ENCODE results near the gene PCDHGC5. TPM values are rescaled to one million over a fixed set of nuclear protein-coding genes. Genes with fewer than 3 reads are reported as not detected.

PCDHGC5 gene
- total RNA-seq, 1 experiment from 2014 or later, result 0.40 TPM

DNA sequence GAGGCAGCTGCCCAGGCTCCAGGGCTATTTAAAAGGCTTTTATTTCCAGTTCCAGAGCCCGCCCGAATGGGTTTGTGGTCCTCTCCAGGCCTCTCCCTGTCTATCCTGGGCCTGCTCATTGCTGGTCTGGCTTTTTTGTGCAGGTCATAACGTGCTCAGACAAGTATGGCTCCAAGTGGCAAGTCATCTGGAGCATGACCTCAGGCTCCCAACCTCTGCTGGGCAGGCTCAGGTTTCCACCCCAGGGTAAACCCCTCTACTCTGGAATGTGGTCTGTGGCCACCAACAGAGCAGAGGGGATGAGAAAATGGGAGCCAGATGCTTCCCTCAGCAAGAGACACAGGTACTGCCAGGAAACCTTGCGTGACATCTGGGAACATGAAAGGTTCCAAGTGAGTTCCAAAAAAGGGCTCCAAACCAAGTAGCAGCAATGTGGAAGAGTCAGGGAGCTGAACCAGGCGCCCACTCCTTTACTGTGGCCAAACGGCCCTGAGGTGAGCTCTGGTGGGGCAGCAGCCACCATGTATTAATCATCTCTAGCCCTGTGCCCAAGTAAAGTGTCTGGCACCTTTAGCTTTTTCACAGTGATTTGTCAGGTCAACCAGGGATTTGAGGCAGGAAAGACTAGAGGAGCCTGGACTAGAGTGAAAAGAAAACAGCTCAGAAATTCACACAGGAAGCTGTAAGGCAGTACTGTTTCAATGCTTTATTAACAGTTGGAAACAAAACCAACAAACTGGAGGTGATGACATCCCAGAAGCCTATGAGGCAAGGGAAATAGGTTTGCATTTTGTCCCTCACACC, 25.7 kb downstream of the PCDHGC5 start:
- TF ChIP-seq EZH2phosphoT487 (IDR thresholded peaks at IDR 0.05; ENCODE audit: borderline replicate concordance, low read length) (no peak), EZH2 (IDR thresholded peaks at IDR 0.05; ENCODE audit: low read length, unreplicated experiment) (no peak)
- TF ChIP-seq, protein P1, sequence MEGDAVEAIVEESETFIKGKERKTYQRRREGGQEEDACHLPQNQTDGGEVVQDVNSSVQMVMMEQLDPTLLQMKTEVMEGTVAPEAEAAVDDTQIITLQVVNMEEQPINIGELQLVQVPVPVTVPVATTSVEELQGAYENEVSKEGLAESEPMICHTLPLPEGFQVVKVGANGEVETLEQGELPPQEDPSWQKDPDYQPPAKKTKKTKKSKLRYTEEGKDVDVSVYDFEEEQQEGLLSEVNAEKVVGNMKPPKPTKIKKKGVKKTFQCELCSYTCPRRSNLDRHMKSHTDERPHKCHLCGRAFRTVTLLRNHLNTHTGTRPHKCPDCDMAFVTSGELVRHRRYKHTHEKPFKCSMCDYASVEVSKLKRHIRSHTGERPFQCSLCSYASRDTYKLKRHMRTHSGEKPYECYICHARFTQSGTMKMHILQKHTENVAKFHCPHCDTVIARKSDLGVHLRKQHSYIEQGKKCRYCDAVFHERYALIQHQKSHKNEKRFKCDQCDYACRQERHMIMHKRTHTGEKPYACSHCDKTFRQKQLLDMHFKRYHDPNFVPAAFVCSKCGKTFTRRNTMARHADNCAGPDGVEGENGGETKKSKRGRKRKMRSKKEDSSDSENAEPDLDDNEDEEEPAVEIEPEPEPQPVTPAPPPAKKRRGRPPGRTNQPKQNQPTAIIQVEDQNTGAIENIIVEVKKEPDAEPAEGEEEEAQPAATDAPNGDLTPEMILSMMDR (conservative IDR thresholded peaks at IDR 0.05; ENCODE audit: low read depth, low read length), result no peak
- H3K9me3 ChIP-seq (ENCODE audit: low read length), result no peaks in the 10 kb centered on the region
- BruUV-seq (replicated peaks), result no TSS peak
- peaks cover 4% of the 10 kb centered on the region; the same call in 1 of the 2 replicates for H3K4me1 ChIP-seq (ENCODE audit: insufficient read depth, low read length)
- no peak overlapping the region for H3K27ac ChIP-seq (ENCODE audit: low read length)
- no peak for ATAC-seq
- ChIA-PET POLR2A (ENCODE audit: unreplicated experiment) (interaction anchor here (0.5 kb wide), 1 partner anchor 15 kb away, joined by 3 read pairs; no protein-coding TSS in a partner anchor), CTCF (no interaction called here)
- intact Hi-C loops (cut with micrococcal nuclease), result no loop called here
- no peaks in the 10 kb centered on the region for H3F3A ChIP-seq (ENCODE audit: low read length, unreplicated experiment)
- no peaks in the 10 kb centered on the region for H3K9me2 ChIP-seq (replicated peaks; ENCODE audit: low read length)
- no peak overlapping the region for H3K4me2 ChIP-seq (ENCODE audit: low read length)
- peaks cover 23% of the 10 kb centered on the region for H3K36me3 ChIP-seq (ENCODE audit: low read depth, low read length)
- DNase-seq, result no peak
- H4K20me1 ChIP-seq (ENCODE audit: low read length), result no peaks in the 10 kb centered on the region
- no peak overlapping the region for H3K9ac ChIP-seq (ENCODE audit: low read length)
- no peak overlapping the region for H3K4me3 ChIP-seq (ENCODE audit: low read length)
- peaks cover 2% of the 10 kb centered on the region; the same call in 1 of the 2 replicates for H3K79me2 ChIP-seq (ENCODE audit: low read length)
- H3K27me3 ChIP-seq (ENCODE audit: low read length), result no peaks in the 10 kb centered on the region
- H2AFZ ChIP-seq (ENCODE audit: low read length), result no peak overlapping the region

DNA sequence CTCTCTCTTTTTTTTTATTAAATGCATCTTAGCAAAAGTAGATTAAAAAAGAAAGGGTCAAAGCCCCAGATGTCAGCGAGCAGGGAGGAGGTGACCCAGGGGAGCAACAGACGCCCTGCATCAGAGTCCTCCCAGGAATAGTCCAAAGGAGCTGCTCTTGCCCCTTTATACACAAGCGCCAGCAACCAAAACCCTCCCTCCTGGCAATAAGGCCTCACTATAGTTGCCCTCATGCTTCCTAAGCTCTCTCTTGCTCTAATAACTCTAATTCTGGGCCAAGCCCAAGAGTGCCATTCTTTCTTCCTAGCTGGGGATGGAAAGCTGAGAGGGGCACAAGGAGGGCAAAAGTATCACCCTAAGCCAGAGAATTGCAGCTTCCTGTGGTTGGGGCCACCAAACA, 26.3 kb downstream of the PCDHGC5 start:
- no peak overlapping the region for H3K4me2 ChIP-seq (ENCODE audit: low read length)
- TSS peak; percentile 30 for BruUV-seq (replicated peaks)
- H3K9me3 ChIP-seq (ENCODE audit: low read length), result no peaks in the 10 kb centered on the region
- POLR2A ChIA-PET (ENCODE audit: unreplicated experiment), result interaction anchor here (0.5 kb wide), 1 partner anchor 15 kb away, joined by 3 read pairs; no protein-coding TSS in a partner anchor
- H3K4me3 ChIP-seq (ENCODE audit: low read length), result no peak overlapping the region
- H2AFZ ChIP-seq (ENCODE audit: low read length), result no peak overlapping the region
- H3K4me1 ChIP-seq (ENCODE audit: insufficient read depth, low read length), result peaks cover 7% of the 10 kb centered on the region
- H3K9me2 ChIP-seq (replicated peaks; ENCODE audit: low read length), result no peaks in the 10 kb centered on the region
- ATAC-seq, result no peak
- no peak for DNase-seq
- TF ChIP-seq EZH2phosphoT487 (IDR thresholded peaks at IDR 0.05; ENCODE audit: borderline replicate concordance, low read length) (no peak), EZH2 (IDR thresholded peaks at IDR 0.05; ENCODE audit: low read length, unreplicated experiment) (no peak)
- TF ChIP-seq, protein P1 (conservative IDR thresholded peaks at IDR 0.05; ENCODE audit: low read depth, low read length), result no peak
- CTCF ChIA-PET, result no interaction called here
- H3K27me3 ChIP-seq (ENCODE audit: low read length), result no peaks in the 10 kb centered on the region
- no peak overlapping the region for H3K9ac ChIP-seq (ENCODE audit: low read length)
- H4K20me1 ChIP-seq (ENCODE audit: low read length), result no peaks in the 10 kb centered on the region
- no peaks in the 10 kb centered on the region for H3F3A ChIP-seq (ENCODE audit: low read length, unreplicated experiment)
- H3K36me3 ChIP-seq (ENCODE audit: low read depth, low read length), result peaks cover 29% of the 10 kb centered on the region
- no peak overlapping the region for H3K27ac ChIP-seq (ENCODE audit: low read length)
- intact Hi-C loops (cut with micrococcal nuclease), result no loop called here
- peaks cover 6% of the 10 kb centered on the region; the same call in 1 of the 2 replicates for H3K79me2 ChIP-seq (ENCODE audit: low read length)
